GM18505 (cell line): Measurements from ENCODE around the gene CARMIL1.

Experiments used
- ATAC-seq: cut with Tn5 transposase; IDR thresholded peaks from one replicate; pipeline ENCODE4 v1.9.1; 2021; ENCODE audit not compliant: unreplicated experiment
- POLR2A ChIP-seq: IDR thresholded peaks from 4 replicates; pipeline ENCODE4 v1.6.1; 2011; ENCODE audit warnings: borderline replicate concordance; ENCODE audit not compliant: insufficient read depth, insufficient read length; ENCODE audit errors: extremely low read depth

The CARMIL1 gene

GRCh38 chr6:25342802-25343201 is 63.6 kb downstream of the CARMIL1 start:
- no peak for TF ChIP-seq POLR2A
- no peak for ATAC-seq

DNA sequence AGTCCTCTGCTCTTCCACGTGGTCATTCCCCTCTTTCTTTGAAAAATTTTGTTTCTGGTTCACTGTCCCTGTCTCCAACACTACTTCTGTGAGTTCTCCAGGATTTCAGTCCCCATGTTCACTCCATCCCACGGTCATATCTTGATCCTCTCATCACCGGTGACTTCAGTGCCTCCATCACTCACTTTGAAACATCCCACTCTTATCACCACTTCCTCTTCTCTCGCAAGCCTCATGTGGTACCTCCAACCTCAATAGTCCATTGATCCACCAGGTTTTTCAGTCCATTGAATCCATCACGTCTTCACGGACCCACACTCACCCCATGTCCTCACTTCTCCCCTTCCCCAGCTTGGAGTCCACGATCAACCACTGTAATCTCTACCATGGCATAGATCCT is 64.8 kb downstream of the CARMIL1 start:
- no peak for ATAC-seq
- no peak for TF ChIP-seq POLR2A

- no peak for TF ChIP-seq POLR2A
- no peak for ATAC-seq
Observed at GRCh38 chr6:25344827-25345226, 65.7 kb downstream of the CARMIL1 start.

DNA sequence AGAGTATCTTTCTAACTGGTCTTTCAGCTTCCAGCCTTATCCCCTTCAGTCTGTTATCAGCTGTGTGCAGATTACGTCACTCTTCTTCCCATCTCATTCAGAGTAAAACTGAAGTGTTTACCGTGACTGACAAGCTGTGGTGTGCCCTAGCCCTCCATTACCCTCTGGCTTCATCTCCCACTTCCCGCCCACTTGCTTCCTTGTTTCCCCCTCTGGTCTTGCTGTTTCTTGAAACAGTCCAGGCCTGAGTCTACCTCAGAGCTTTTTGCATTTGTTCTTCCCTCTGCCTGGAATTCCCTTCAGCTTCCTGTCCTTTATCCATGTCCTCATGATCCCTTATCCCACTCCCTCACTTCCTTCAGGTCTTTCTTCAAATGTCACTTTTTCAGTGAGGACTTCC is 66.9 kb downstream of the CARMIL1 start:
- ATAC-seq, result no peak
- TF ChIP-seq POLR2A, result no peak

DNA sequence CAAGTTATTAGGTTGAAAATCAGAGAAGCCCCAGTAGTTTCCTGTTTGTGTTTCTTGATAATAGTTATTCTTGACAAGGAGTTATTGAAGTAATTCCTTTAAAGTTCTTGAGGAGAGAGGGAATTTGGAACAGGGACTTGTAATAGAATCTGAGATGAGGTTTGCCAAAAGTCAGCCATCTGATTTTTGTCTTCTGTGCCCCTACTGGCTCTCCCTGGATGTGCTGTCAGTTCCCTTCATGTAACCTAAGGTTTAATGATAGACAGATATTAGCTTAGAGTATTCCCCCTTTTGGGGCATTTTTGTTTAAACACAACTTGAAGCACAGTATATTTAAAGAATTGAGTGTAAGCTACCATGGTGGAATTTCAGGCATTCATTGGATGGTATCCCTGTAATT is 71.4 kb downstream of the CARMIL1 start:
- no peak for TF ChIP-seq POLR2A
- no peak for ATAC-seq

GRCh38 chr6:25351485-25351884 is 72.3 kb downstream of the CARMIL1 start:
- no peak for TF ChIP-seq POLR2A
- no peak for ATAC-seq

DNA sequence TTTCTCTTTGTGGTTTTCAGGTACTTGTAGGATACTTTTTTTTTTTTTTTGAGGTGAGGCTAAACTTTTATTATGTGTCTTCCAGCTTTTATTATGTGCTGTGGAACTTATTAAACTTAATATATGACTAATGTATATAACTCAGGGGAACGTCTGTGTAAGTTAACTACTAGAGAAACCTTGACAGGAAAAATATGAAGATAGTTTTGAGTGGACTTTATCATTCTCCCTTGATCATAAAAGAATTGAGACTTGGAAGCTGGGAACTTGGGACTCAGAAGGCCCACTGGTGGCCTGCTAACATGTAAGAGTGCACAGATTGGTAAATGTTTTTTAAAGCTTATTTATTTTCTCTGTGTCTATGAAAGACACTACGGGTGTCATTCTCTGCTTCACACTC is 73.1 kb downstream of the CARMIL1 start:
- no peak for TF ChIP-seq POLR2A
- no peak for ATAC-seq

GRCh38 chr6:25354078-25354932 is 75.1 kb downstream of the CARMIL1 start:
- no peak for ATAC-seq
- TF ChIP-seq POLR2A, result no peak

GRCh38 chr6:25359191-25359861 is 80.2 kb downstream of the CARMIL1 start:
- ATAC-seq, result no peak
- no peak for TF ChIP-seq POLR2A

DNA sequence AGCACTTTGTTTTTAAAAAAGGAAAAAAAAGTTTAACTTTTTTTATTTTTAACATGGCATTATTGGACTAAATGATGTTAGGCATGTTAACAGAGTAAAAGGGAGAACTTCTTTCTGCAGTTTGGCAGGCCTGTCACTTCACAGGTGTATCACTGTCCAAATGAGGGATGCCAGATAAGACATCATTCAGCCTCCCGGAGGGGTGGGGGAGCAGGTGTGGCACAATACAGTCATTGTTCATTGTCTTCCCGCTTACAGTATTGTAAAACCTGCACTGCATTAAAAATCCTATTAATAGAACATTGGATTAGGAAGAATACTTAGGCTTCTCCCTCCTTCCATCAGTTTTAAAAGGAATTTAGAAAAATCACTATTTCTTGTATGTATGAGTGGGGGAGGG is 80.7 kb downstream of the CARMIL1 start:
- no peak for TF ChIP-seq POLR2A
- no peak for ATAC-seq

GRCh38 chr6:25360621-25361020 is 81.4 kb downstream of the CARMIL1 start:
- ATAC-seq, result no peak
- no peak for TF ChIP-seq POLR2A

- TF ChIP-seq POLR2A, result no peak
- ATAC-seq, result no peak
Observed at GRCh38 chr6:25363427-25363826, 84.3 kb downstream of the CARMIL1 start.

GRCh38 chr6:25365154-25365553 is 86.0 kb downstream of the CARMIL1 start:
- no peak for TF ChIP-seq POLR2A
- ATAC-seq, result no peak

GRCh38 chr6:25366903-25367545 is 87.8 kb downstream of the CARMIL1 start:
- ATAC-seq, result no peak
- TF ChIP-seq POLR2A, result no peak

DNA sequence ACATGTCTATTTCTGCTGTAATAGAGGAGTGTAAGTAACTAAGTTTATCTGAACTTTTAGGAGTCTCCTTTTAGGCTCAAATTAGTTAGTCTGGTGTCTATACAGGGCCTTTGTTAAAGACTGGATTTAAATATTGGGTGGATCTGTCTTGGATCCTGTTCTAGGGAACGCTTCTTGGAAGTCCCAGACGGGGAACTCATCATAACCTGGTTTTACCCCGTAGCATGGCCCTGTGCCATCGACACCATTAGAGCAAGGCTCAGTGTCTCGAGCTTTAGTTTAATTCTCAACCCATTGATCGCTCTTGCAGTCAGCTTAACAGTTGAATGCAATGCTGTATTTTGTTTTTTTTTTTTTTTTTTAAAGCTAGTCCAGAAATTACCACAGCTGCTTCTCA is 89.9 kb downstream of the CARMIL1 start:
- no peak for TF ChIP-seq POLR2A

More for the DNA sequence above, 89.9 kb downstream of the CARMIL1 start:
- no peak for ATAC-seq
